Right lung (tissue), 5 donors: Measurements from ENCODE around the gene ANKRD29. TPM values are rescaled to one million over a fixed set of nuclear protein-coding genes. Genes with fewer than 3 reads are reported as not detected.
A peak's percentile ranks its signal among the peaks of the same experiment; 100 is the strongest.

Experiments used
- DNase-seq, 2 donors: peaks; one replicate each; pipeline ENCODE4 v3.0.0-alpha.2; 2013
- polyA plus RNA-seq, 5 donors: library from polyadenylated mRNA; unstranded; fragments of 120-200 nt; gene quantifications; one replicate each; pipeline versions ENCODE4 v1.2.1 to v1.2.3, GENCODE V29; 2013; ENCODE audit warnings: inconsistent platforms in 1 of 5, low replicate concordance in 1 of 5; ENCODE audit not compliant: insufficient read length in 5 of 5, insufficient read depth in 1 of 5

Gene ANKRD29
- polyA plus RNA-seq, 5 donors, result 38.0 to 73.8 (median 57.7) TPM

DNA sequence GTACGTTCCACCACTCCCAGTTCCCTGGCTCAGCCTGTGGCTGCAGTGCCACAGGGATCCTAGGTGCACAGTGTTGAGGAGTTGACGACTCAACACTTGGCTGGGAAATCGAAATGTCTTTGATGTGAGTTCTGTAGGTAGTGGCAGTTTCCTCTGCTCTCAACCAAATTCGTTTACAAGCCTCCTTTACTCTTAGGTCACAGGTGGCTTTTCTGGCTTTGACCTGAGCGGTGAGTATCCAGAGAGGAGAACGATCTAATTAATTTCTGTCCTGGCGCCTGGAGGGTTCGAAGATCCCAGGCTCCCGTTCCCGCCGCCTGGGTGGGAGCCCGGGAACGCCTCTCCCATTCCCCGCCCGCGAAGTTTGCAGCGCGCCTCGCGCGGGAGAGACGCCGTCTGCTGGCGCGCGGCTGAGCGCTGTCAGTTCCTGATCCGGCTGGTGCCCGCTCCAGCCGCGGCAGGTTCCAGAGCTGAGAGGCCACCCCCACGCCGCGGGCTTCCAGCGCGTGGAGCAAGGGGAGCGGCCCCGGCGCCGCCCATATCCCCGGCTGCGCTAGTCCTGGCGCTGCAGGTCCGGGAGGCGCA, 26.4 kb upstream of the ANKRD29 start, which contains the start of gene LAMA3:
LAMA3 (plus strand) TSS at position 423 of the 585 bp plus-strand sequence. CDS start 231 bp downstream, outside the sequence.
- DNase-seq, result peak in 1 of 2 donors; percentile 43

DNA sequence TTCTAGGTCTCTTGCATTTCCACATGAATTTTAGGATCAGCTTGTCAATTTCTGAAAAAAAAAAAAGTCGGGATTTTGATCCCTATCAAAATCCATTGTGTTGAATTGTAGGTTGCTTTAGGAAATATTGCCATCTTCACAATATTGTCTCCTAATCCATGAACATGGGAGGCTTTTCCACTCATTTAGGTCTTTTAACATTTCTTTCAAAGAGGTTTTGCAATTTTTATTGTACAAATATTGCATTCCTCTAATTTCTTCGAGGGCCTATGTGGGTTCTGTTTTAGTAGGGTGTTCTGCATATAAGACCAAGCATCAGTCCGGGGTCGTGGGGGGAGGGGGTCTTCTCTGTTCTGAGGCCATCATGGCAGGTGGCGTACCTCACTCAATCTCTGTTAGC, 25.8 kb upstream of the ANKRD29 start:
- no peak for DNase-seq

DNA sequence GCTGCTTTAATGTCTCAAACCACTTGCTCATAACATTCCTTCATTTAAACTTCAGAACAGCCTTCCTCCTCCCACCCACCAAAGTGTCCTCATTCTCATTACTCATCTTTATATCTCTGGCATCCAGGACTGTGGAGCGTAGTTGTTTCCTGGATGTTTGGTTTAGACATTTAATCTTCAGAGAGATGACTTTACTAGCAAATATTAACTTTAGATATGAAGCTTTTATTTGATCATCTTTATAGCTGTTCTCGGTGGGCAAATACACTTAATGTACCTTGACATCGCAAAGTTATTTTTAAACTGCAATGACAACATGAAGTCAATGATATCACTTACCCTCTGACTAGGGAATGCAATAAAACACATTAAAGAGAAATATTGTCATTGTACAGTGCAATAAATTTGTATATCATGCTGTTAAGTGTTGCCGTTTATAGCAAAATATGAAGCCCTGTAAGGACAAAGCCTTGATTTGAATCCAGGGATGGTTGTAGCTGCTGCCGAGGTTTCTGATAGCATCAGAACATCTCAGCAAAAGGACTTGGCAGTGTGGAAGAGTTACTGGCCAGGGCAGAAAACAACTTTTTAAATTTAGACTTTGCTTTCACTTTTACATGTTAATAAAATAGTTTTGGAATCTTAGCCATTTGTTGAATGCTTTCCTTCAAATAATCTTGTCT, 21.9 kb upstream of the ANKRD29 start:
- DNase-seq, result no peak

DNA sequence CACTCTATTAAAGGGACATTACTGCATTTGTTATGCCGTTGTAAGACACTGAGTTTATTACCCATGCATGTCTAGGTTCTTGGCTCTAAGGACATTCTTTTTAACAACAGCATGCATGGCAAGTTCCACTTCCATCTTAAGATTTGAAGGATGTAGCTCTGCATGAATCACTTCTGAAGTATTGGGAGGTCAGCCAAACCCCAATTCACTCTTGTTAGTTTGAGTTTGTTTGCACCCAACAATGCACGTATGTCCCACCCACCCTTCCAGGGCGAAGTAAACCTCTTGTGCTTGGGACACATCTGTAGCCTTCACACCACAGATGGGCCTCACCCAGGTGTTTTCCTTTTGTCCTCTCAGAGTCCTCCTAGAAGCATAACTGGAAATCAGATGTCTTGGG, 21.0 kb upstream of the ANKRD29 start:
- DNase-seq, result no peak

DNA sequence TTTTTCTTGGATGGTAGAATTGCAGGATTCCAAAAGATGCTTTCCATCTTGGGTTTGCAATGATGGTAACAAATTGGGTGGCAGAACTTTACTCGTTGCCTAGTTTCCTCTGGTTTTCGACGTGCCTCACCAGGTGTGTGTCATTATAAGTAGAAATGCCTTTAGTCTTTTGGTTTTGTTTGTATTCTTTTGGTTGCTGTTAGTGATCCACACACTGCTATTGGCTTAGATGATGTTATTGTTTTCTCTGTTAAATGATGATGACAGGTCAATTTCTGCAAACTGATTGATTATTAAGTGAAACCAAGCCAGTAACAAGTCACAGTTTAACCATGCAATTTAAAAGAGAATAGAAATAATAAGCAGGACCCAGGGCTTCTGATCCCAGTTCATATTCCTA, 20.4 kb upstream of the ANKRD29 start:
- no peak for DNase-seq

DNA sequence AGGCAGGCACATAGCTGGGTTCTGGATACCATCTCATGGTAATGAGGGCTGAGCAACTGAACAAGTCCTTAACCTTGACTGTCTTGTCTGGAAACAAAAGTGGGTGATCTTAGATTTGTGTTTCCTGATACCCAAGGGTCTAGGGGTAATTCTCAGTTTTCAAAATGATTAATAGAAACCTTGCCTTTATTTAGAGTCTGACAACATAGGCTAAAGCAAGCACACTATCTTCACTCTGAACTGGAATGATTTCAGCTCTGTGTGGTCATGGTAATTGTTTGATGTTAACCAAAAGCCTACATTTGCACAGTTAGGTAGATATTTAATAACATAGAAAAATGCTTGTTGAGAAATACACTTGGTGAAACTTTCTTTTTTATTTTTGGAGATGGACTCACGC, 19.8 kb upstream of the ANKRD29 start:
- no peak for DNase-seq

GRCh38 chr18:23682045-23682444, 19.3 kb upstream of the ANKRD29 start:
- no peak for DNase-seq

DNA sequence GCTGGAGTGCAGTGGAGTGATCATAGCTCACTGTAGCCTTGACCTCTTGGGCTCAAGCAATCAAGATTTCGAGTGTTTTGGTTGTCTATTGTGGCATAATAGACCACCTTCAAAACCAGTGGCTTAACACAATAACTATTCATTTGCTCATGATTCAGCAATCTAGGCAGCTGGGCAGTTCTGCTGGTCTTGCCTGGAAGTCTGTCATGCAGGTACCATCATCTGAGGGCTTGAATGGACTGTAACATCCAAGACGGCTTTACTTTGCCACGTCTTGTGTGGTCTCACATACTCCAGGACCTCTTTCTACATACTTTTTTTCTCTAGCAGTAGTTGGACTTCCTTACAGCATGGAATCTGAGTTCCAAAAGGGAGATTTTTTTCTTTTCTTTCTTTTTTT, 13.2 kb upstream of the ANKRD29 start:
- DNase-seq, result no peak

DNA sequence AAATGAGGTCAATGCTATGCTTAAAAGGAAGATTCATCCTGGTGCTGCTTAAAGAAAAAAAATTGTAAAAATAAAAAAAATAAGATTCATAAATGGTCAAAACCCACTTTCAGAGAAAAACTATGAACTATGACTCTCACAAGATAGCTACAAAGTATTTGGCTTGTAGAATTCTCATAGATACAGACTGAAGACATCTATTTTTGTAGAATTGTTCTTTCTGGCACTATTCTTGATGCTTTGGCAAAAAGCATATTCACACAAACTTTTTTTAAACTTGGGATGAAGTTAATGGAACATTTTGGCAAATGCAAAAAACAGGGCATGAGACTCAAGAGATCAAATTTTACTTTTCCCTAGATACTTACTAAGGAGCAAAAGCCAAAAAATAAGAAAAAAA, 12.5 kb upstream of the ANKRD29 start:
- no peak for DNase-seq

DNA sequence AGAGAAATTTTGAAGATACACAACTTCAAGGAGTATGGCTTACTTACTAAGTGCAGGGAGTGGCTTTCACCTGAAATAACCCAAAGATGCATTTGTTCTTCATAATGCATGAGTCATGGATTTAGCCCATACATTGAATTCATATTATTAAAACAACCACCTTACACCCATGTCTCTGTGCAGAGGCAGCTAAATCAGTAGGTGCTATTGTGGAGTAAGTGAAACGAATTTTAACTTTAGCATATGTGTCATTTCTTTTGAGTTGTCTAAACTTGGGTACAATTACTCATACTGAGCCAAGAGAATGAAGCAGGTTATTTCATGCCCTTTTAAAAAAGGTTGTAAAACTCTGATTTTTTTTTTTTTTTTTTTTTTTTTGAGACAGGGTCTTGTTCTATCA, 11.0 kb upstream of the ANKRD29 start:
- DNase-seq, result no peak

GRCh38 chr18:23671564-23671963, 8.9 kb upstream of the ANKRD29 start:
- no peak for DNase-seq

DNA sequence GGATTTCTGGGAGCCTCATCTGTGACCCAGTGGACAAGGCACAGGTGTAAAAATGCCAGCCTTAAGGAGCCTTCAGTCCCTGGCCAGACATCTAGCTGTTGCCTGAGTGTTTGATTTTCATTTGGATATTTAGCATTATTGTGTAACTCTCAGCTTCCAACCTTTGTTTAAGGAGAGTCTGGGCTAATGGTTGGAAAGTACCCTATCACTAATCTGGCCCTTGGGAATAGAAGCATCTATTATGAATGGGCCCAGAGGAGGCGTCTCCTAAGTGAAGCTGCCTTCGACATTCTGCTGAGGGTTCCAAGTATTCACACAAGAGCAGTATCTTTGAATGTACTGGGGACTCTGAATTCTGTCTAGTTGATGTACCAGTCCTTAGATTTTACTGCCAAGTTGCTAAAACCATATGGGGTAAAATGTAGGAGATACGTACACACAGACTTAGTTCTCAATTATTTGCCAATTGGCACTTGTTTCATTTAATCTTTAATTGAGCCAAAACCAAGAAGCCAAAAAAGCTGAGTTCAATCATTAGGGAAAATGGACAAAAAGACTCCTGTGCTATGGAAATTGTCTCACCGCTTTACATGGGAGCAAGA, 7.2 kb upstream of the ANKRD29 start:
- no peak for DNase-seq

GRCh38 chr18:23669202-23669766, 6.6 kb upstream of the ANKRD29 start:
- no peak for DNase-seq

- no peak for DNase-seq
Measured at GRCh38 chr18:23668731-23669130, 6.0 kb upstream of the ANKRD29 start.

DNA sequence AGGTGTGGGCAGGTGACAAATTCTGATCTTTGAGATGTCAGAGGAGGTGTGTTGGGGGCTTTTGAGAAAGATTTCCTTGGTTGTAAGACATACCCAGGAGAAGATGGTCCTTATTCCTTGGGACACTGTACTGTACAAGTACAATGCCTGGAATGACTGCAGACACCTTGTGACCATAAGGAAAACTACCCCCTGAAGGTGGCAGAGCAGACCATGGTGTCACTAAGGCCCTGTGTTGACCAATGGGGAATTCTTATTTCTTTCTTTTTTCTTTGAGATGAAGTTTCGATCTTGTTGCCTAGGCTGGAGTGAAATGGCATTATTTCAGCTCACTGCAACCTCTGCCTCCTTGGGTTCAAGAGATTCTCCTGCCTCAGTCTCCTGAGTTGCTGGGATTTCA, 4.4 kb upstream of the ANKRD29 start:
- DNase-seq, result no peak

DNA sequence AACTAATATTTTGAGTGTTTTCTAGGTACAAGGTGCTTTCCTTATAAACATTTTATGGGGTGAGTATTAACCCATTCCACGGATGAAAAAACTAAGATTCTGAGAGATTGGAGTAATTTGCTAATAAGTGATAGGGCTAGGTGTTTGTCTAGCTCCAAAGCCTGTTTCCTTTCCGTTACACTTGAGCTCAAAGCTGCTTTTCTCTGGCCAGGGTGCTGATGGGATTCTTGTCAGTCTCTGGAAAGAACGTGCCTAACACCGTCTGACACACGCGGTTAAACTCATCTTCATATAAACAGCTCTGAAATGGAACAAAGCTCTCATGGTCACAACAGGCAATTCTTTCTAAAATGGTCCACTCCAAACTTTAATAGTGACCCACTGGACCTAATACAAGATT, 2.0 kb upstream of the ANKRD29 start:
- DNase-seq, result no peak

- DNase-seq, result no peak
Measured at GRCh38 chr18:23661735-23662308, 889 bp downstream of the ANKRD29 start.

GRCh38 chr18:23658285-23658684, 4.4 kb downstream of the ANKRD29 start:
- no peak for DNase-seq

DNA sequence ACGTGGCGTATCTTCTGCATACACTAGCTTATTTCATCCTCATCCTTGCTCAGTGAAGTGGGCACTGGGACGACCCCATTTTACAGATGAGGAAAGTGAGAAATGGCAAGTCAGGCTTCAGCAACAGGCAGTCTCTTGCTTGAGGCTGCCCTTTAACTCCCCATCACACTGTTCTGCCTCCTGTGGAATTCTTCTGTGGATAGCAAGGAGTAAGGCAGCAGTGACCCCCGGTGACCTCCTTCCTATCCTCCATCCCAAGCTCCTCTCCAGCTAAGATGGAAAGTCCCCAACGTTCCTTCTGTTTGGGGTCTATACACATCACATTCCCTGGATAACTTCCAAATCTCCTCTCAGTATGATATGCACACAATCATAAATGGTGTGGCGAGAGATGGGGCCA, 10.5 kb downstream of the ANKRD29 start:
- DNase-seq, result no peak

DNA sequence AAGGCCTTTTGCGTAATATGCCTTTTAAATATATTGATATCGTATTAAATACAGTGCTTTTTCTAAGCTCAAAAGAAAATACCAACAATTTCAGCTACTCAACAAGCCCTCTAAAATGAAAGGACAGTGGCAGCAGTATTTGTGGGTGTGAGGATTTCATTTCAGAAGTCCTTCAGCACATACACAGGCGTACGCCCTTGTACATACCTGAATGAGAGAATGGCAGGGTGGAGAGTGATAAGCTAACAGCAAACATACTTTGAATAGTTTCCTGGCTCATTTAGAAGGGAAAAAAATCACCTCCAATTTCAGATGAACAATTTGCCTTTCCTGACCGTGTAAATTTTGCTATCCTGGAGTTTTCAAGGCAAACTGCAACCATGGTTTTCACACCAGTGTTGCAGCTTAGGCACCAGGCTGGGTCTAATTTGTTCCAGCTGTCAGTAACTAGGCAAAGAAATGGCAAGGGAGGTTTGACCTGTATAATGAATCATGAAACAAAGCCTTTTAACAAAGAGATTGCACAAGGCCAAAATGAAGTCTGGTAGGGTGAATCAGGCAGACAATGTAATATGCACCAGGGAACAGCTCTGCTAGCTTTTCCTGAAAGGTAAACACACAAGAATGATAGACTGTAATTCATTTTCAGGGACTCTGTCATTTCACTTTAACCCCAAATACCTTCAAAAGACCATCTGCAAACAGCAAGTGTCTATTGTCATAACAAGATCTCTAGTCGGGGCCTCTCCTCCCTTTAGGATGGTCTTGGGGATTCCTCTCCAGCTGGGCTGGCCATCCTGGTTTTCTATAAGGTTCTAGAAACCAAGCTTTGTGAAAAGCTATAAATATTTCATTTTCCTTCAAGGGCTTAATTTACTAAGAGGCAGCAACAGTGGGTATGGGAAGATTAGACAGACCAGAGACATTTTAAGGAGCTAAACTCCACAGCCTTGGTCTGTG, 11.5 kb downstream of the ANKRD29 start:
- no peak for DNase-seq

GRCh38 chr18:23648940-23649607, 13.6 kb downstream of the ANKRD29 start:
- DNase-seq, result no peak
